HepG2 (cell line): ENCODE measurements around the gene DRC7.

ENCODE experiments used
- KDM6A ChIP-seq: IDR thresholded peaks from 2 replicates; pipeline ENCODE4 v1.6.1; 2016; ENCODE audit warnings: low read depth
- MAFF ChIP-seq: IDR thresholded peaks from 2 replicates; pipeline ENCODE4 v1.6.1; 2011; ENCODE audit warnings: low read depth, low read length, improper control_type of control experiment
- ZFP36 ChIP-seq: fragments of 150-350 bp; IDR thresholded peaks from 2 replicates; pipeline ENCODE4 v1.6.1; 2018; ENCODE audit warnings: borderline replicate concordance, low read length, low read depth; ENCODE audit not compliant: partially characterized antibody
- ZNF549 ChIP-seq: sonication (generic); formaldehyde crosslinking; IDR thresholded peaks from 2 replicates; pipeline ENCODE4 v1.5.0; 2020; ENCODE audit warnings: missing genetic modification reagents
- TF ChIP-seq, protein P1 (sequence below): sonication (generic); formaldehyde crosslinking; IDR thresholded peaks from 2 replicates; pipeline ENCODE4 v1.8.1; 2023; ENCODE audit warnings: mild to moderate bottlenecking, inconsistent platforms, moderate library complexity, missing genetic modification reagents, borderline replicate concordance
- TF ChIP-seq, protein P2 (sequence below): sonication (generic); formaldehyde crosslinking; IDR thresholded peaks from 2 replicates; pipeline ENCODE4 v1.4.0; 2020; ENCODE audit warnings: missing genetic modification reagents

DNA sequence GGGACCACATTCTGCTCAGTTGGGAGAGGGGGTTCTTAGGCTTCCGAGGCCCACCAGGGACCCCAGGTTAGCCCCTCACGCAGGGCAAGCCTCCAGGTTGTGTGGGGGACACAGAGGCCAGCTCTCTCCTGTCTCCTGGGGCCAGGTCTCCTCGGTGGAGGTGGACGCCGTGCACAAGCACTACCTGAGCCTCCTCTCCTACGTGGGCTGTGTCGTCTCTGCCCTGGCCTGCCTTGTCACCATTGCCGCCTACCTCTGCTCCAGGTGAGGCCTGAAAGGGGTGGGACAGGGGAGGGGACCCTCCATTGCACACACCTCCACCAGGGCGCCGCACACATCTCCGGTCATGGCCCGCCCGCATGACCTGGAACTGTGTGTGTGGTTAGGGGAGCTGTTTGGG, 37.4 kb upstream of the DRC7 start:
- TF ChIP-seq, protein P1, sequence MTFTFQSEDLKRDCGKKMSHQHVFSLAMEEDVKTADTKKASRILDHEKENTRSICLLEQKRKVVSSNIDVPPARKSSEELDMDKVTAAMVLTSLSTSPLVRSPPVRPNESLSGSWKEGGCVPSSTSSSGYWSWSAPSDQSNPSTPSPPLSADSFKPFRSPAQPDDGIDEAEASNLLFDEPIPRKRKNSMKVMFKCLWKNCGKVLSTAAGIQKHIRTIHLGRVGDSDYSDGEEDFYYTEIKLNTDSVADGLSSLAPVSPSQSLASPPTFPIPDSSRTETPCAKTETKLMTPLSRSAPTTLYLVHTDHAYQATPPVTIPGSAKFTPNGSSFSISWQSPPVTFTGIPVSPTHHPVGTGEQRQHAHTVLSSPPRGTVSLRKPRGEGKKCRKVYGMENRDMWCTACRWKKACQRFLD (CRISPR knock-in tag), result no peak
- TF ChIP-seq MAFF (no peak), KDM6A (CRISPR knock-in tag) (no peak), ZFP36 (no peak), ZNF549 (CRISPR knock-in tag) (no peak)
- TF ChIP-seq, protein P2, sequence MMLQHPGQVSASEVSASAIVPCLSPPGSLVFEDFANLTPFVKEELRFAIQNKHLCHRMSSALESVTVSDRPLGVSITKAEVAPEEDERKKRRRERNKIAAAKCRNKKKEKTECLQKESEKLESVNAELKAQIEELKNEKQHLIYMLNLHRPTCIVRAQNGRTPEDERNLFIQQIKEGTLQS (CRISPR knock-in tag), result no peak
